Activated CD4-positive, alpha-beta memory T cell treated with anti-CD3 and anti-CD28 coated beads, Interleukin-2, amount 10 ng/mL, durations not matched to agents 7 days and 5 days (primary cell): ENCODE results near the gene EIF5B. TPM values are rescaled to one million over a fixed set of nuclear protein-coding genes. Genes with fewer than 3 reads are reported as not detected.
A peak's percentile ranks its signal among the peaks of the same experiment; 100 is the strongest.
"Not testable (repeated sequence)": the region's sequence is repeated elsewhere in the genome, so short reads cannot be mapped to it uniquely, and the experiment has no call there.

Experiments used
- CTCF ChIA-PET: fragments of 350-600 bp; sonication (Branson Sonifier 250); formaldehyde crosslinking; loops from one replicate; lab custom pipeline; 2021; ENCODE audit warnings: antibody characterized with exemption, inconsistent platforms; lab: Charles Lee
- POLR2A ChIA-PET: fragments of 350-600 bp; sonication (Branson Sonifier 250); formaldehyde crosslinking; loops from one replicate; lab custom pipeline; 2021; ENCODE audit warnings: antibody characterized with exemption; lab: Charles Lee
- DNase-seq: peaks from one replicate; pipeline ENCODE4 v3.0.0-alpha.2; 2020
- H3K27ac Mint-ChIP-seq: one replicate; pipeline ENCODE4 v1.8.0; 2021; ENCODE audit warnings: mild to moderate bottlenecking, mixed read lengths
- H3K27me3 Mint-ChIP-seq: one replicate; pipeline ENCODE4 v1.8.0; 2021; ENCODE audit warnings: mixed read lengths
- H3K36me3 Mint-ChIP-seq: one replicate; pipeline ENCODE4 v1.8.0; 2021; ENCODE audit warnings: low read depth, mixed read lengths
- H3K4me1 Mint-ChIP-seq: one replicate; pipeline ENCODE4 v1.8.0; 2021; ENCODE audit warnings: mixed read lengths
- H3K4me3 Mint-ChIP-seq: one replicate; pipeline ENCODE4 v1.8.0; 2021; ENCODE audit warnings: mild to moderate bottlenecking, mixed read lengths
- H3K9me3 Mint-ChIP-seq: one replicate; pipeline ENCODE4 v1.8.0; 2021; ENCODE audit warnings: mixed read lengths
- total RNA-seq, 2 experiments: library from RNA; stranded (reverse); gene quantifications; one replicate each; pipeline ENCODE4 v1.2.3, GENCODE V29; 2021

The EIF5B gene
- total RNA-seq, 2 experiments from 2014 or later: 37.3 to 38.3 TPM

- H3K4me3 Mint-ChIP-seq: no peak overlapping the region
- H3K27me3 Mint-ChIP-seq: no peaks in the 10 kb centered on the region
- POLR2A ChIA-PET: no interaction called here
- CTCF ChIA-PET: no interaction called here
- no peak overlapping the region for H3K27ac Mint-ChIP-seq
- H3K4me1 Mint-ChIP-seq: peaks cover 38% of the 10 kb centered on the region
- H3K9me3 Mint-ChIP-seq: no peaks in the 10 kb centered on the region
- DNase-seq: no peak
- H3K36me3 Mint-ChIP-seq: peaks cover 6% of the 10 kb centered on the region
These were observed 3.6 kb downstream of the EIF5B start for GRCh38 chr2:99340669-99341236.

GRCh38 chr2:99342536-99342935, 5.3 kb downstream of the EIF5B start:
- ChIA-PET POLR2A (no interaction called here), CTCF (no interaction called here)
- Mint-ChIP-seq H3K4me3 (no peak overlapping the region), H3K9me3 (no peaks in the 10 kb centered on the region), H3K27ac (no peak overlapping the region), H3K4me1 (peaks cover 42% of the 10 kb centered on the region), H3K27me3 (no peaks in the 10 kb centered on the region), H3K36me3 (peaks cover 7% of the 10 kb centered on the region)
- DNase-seq: no peak

GRCh38 chr2:99345446-99345845, 8.3 kb downstream of the EIF5B start:
- H3K27ac Mint-ChIP-seq, CTCF ChIA-PET, H3K9me3 Mint-ChIP-seq, H3K4me3 Mint-ChIP-seq, H3K36me3 Mint-ChIP-seq, DNase-seq, H3K27me3 Mint-ChIP-seq: not testable (repeated sequence)
- POLR2A ChIA-PET: interaction anchor here (1.0 kb wide), 1 partner anchor 9 kb away, joined by 3 read pairs; the partner anchor contains the start of gene TXNDC9
- peaks cover 43% of the 10 kb centered on the region for H3K4me1 Mint-ChIP-seq

DNA sequence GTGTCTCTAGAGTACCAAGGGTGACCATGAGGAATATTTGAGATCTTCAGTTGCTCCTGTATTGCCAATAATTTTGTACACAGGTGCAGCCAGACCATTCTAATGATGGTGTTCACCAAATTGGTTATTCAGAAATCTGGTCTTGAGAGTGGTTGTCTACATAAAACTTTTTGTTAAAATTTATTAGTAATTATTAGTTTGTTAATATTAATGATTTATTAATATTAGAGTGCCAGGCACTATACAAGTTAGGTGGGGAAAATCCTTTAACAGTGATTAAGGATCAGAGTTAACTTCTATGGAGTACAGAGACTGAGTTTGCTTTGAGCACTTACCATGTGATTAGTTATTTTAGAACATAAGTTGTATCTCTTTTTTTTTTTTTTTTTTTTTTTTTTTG, 9.0 kb downstream of the EIF5B start:
- H3K4me3 Mint-ChIP-seq: no peak overlapping the region
- DNase-seq: no peak
- no peak overlapping the region for H3K27ac Mint-ChIP-seq
- H3K36me3 Mint-ChIP-seq: peaks cover 8% of the 10 kb centered on the region
- no peaks in the 10 kb centered on the region for H3K9me3 Mint-ChIP-seq
- ChIA-PET CTCF (interaction anchor here (0.7 to 2.2 kb wide), 2 partner anchors 9 to 140 kb away, joined by 3 to 9 read pairs; partner anchors contain the start of genes EIF5B and TXNDC9), POLR2A (interaction anchor here (1.0 kb wide), 1 partner anchor 10 kb away, joined by 3 read pairs; the partner anchor contains the start of gene TXNDC9)
- H3K27me3 Mint-ChIP-seq: no peaks in the 10 kb centered on the region
- peaks cover 39% of the 10 kb centered on the region for H3K4me1 Mint-ChIP-seq

- DNase-seq: no peak
- POLR2A ChIA-PET: interaction anchor here (0.9 to 2.1 kb wide), 2 partner anchors 11 to 12 kb away, joined by 3 to 13 read pairs; partner anchors contain the start of genes EIF5B and TXNDC9
- H3K27me3 Mint-ChIP-seq: no peaks in the 10 kb centered on the region
- peaks cover 7% of the 10 kb centered on the region for H3K36me3 Mint-ChIP-seq
- H3K27ac Mint-ChIP-seq: peak overlapping the region; percentile 24
- H3K4me1 Mint-ChIP-seq: peaks cover 30% of the 10 kb centered on the region
- no peaks in the 10 kb centered on the region for H3K9me3 Mint-ChIP-seq
- H3K4me3 Mint-ChIP-seq: no peak overlapping the region
- CTCF ChIA-PET: interaction anchor here (0.6 to 2.2 kb wide), 2 partner anchors 11 to 34 kb away, joined by 4 to 9 read pairs; partner anchors contain the start of genes EIF5B and TXNDC9
These were observed 11.0 kb downstream of the EIF5B start for GRCh38 chr2:99348173-99348572.

DNA sequence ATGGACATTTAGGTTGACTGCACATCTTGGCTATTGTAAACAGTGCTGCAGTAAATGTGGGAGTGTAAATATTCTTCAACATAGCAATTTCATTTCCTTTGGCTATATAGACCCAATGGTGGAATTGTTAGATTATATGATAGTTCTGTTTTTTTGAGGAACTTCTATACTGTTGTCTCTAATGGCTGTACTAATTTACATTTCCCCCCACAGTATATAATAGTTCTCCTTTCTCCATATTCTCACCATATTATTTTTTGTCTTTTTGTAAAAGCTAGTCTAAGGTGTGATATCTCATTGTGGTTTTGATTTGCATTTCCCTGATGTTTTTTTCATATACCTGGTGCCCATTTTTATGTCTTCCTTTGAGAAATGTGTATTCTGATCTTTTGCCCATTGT, 13.0 kb downstream of the EIF5B start:
- Mint-ChIP-seq H3K4me3 (no peak overlapping the region), H3K27ac (no peak overlapping the region), H3K27me3 (no peaks in the 10 kb centered on the region), H3K9me3 (no peaks in the 10 kb centered on the region), H3K36me3 (peaks cover 2% of the 10 kb centered on the region), H3K4me1 (peaks cover 33% of the 10 kb centered on the region)
- ChIA-PET POLR2A (interaction anchor here (0.6 kb wide), 1 partner anchor 13 kb away, joined by 3 read pairs; the partner anchor contains the start of gene EIF5B), CTCF (no interaction called here)
- DNase-seq: no peak

DNA sequence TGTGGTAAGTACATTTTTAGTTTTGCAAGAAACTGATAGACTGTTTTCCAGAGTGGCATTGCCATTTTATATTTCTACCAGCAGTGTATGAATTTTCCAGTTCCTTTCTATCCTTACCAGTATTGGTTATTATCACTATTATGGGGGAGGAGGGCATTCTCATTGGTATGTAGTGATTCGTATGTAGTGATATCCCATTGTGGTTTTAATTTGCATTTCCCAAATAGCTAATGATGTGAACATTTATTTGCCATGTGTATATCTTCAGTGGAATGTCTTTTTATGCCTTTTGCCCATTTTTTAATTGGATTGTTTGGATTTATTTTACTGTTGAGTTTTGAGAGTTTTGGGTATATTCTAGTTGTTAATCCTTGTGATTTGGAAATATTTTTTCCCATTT, 16.9 kb downstream of the EIF5B start:
- H3K4me3 Mint-ChIP-seq: no peak overlapping the region
- no peak overlapping the region for H3K27ac Mint-ChIP-seq
- no peaks in the 10 kb centered on the region for H3K9me3 Mint-ChIP-seq
- H3K27me3 Mint-ChIP-seq: no peaks in the 10 kb centered on the region
- ChIA-PET POLR2A (interaction anchor here (1.6 kb wide), 1 partner anchor 17 kb away, joined by 4 read pairs; no protein-coding TSS in a partner anchor), CTCF (no interaction called here)
- DNase-seq: no peak
- H3K4me1 Mint-ChIP-seq: peaks cover 25% of the 10 kb centered on the region
- no peaks in the 10 kb centered on the region for H3K36me3 Mint-ChIP-seq

- POLR2A ChIA-PET: interaction anchor here (1.6 kb wide), 1 partner anchor 18 kb away, joined by 4 read pairs; no protein-coding TSS in a partner anchor
- H3K9me3 Mint-ChIP-seq, H3K27me3 Mint-ChIP-seq, CTCF ChIA-PET, H3K36me3 Mint-ChIP-seq, DNase-seq, H3K27ac Mint-ChIP-seq, H3K4me3 Mint-ChIP-seq: not testable (repeated sequence)
- H3K4me1 Mint-ChIP-seq: peaks cover 24% of the 10 kb centered on the region
These were observed 17.6 kb downstream of the EIF5B start for GRCh38 chr2:99354825-99355224.

GRCh38 chr2:99356853-99357252, 19.7 kb downstream of the EIF5B start:
- POLR2A ChIA-PET: interaction anchor here (1.2 kb wide), 1 partner anchor 20 kb away, joined by 5 read pairs; the partner anchor contains the start of genes EIF5B and TXNDC9
- CTCF ChIA-PET: interaction anchor here (0.6 to 1.2 kb wide), 3 partner anchors 17 to 30 kb away, joined by 3 to 4 read pairs (median 4); partner anchors contain the start of gene EIF5B
- DNase-seq: no peak
- peaks cover 12% of the 10 kb centered on the region for H3K36me3 Mint-ChIP-seq
- H3K4me1 Mint-ChIP-seq: peaks cover 21% of the 10 kb centered on the region
- no peaks in the 10 kb centered on the region for H3K9me3 Mint-ChIP-seq
- H3K27ac Mint-ChIP-seq: no peak overlapping the region
- no peaks in the 10 kb centered on the region for H3K27me3 Mint-ChIP-seq
- no peak overlapping the region for H3K4me3 Mint-ChIP-seq

- H3K27ac Mint-ChIP-seq: no peak overlapping the region
- ChIA-PET POLR2A (interaction anchor here (1.4 kb wide), 1 partner anchor 8 kb away, joined by 3 read pairs; no protein-coding TSS in a partner anchor), CTCF (interaction anchor here (2.0 kb wide), 1 partner anchor 28 kb away, joined by 9 read pairs; the partner anchor contains the start of genes EIF5B and TXNDC9)
- H3K4me1 Mint-ChIP-seq: peaks cover 3% of the 10 kb centered on the region
- no peaks in the 10 kb centered on the region for H3K27me3 Mint-ChIP-seq
- no peak overlapping the region for H3K4me3 Mint-ChIP-seq
- DNase-seq: no peak
- H3K9me3 Mint-ChIP-seq: no peaks in the 10 kb centered on the region
- peaks cover 59% of the 10 kb centered on the region for H3K36me3 Mint-ChIP-seq
These were observed 28.5 kb downstream of the EIF5B start for GRCh38 chr2:99365661-99366060.

- H3K27me3 Mint-ChIP-seq, H3K4me1 Mint-ChIP-seq, POLR2A ChIA-PET, CTCF ChIA-PET, H3K4me3 Mint-ChIP-seq, DNase-seq, H3K9me3 Mint-ChIP-seq, H3K27ac Mint-ChIP-seq: not testable (repeated sequence)
- H3K36me3 Mint-ChIP-seq: peaks cover 66% of the 10 kb centered on the region
These were observed 31.7 kb downstream of the EIF5B start for GRCh38 chr2:99368854-99369253.

- no peak for DNase-seq
- no peak overlapping the region for H3K27ac Mint-ChIP-seq
- H3K4me1 Mint-ChIP-seq: peaks cover 11% of the 10 kb centered on the region
- no peak overlapping the region for H3K4me3 Mint-ChIP-seq
- no peaks in the 10 kb centered on the region for H3K27me3 Mint-ChIP-seq
- CTCF ChIA-PET: interaction anchor here (0.7 kb wide), 1 partner anchor 45 kb away, joined by 3 read pairs; no protein-coding TSS in a partner anchor
- no peaks in the 10 kb centered on the region for H3K9me3 Mint-ChIP-seq
- POLR2A ChIA-PET: interaction anchor here (1.2 kb wide), 1 partner anchor 8 kb away, joined by 3 read pairs; no protein-coding TSS in a partner anchor
- H3K36me3 Mint-ChIP-seq: peaks cover 71% of the 10 kb centered on the region
These were observed 36.0 kb downstream of the EIF5B start for GRCh38 chr2:99373144-99373543.

DNA sequence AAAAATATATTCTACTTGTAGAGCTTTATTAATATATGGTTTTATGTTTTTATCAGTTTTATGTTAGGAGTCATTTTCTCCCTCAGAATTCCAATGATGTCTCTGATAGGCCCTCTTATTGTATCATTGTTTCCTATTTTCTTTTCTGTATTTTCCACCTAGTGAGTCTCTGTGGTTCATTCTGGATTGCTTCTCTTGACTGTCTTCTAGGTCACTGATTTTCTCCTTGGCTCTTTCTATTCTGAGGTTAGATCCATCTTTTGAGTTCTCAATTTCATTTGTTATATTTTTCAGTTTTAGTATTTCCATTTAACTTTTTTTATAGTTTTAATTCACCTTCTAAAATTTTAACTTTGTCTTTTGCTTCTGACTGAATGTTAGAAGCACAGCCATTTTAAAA, 37.6 kb downstream of the EIF5B start:
- CTCF ChIA-PET: interaction anchor here (0.9 kb wide), 1 partner anchor 18 kb away, joined by 3 read pairs; no protein-coding TSS in a partner anchor
- POLR2A ChIA-PET: no interaction called here
- Mint-ChIP-seq H3K4me3 (no peak overlapping the region), H3K4me1 (peaks cover 19% of the 10 kb centered on the region), H3K9me3 (no peaks in the 10 kb centered on the region), H3K27me3 (no peaks in the 10 kb centered on the region), H3K27ac (no peak overlapping the region), H3K36me3 (peaks cover 70% of the 10 kb centered on the region)
- DNase-seq: no peak
